NCI-H1436 (cell line): ENCODE data around the gene AHNAK.
"Not testable (repeated sequence)": the region's sequence is repeated elsewhere in the genome, so short reads cannot be mapped to it uniquely, and the experiment has no call there.

Source experiments
- DNase-seq: peaks from one replicate; lab custom pipeline; 2025; lab: John Stamatoyannopoulos, UW

The AHNAK gene

DNA sequence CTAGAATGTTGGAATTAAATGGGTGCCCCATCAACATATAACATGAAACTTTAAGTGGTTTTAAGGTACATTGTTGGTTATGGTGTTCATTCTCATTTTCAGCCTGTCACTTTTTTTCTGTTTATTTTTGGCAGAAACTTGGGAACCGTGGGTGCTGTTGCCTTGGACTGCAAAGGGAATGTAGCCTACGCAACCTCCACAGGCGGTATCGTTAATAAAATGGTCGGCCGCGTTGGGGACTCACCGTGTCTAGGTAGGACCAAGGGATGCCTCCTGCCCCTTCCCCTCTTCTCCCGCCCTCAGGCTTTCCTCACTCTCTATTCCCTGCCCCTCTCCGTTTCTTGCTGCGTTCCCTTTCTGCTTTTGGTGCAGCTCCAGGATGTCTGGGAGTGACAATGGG, 157.6 kb downstream of the AHNAK start:
- DNase-seq: no peak

DNA sequence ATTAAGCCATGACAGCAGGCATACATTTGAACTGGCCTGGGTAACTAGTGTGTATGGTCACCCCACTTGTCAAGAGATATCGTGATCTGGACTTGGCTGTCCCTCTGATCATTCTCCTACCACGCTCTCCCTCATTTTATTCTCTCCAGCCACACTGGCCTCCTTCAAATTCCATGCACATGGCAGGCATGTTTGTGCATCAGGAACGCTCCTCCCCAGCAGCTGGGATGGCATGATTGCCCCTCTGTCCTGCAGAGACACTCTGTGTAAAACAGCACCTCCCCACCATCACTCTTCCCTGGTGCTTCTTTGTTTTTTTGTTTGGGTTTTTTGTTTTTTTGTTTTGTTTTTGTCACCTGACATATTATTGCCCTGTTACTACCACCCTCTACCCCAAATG, 159.2 kb downstream of the AHNAK start:
- DNase-seq: no peak

DNA sequence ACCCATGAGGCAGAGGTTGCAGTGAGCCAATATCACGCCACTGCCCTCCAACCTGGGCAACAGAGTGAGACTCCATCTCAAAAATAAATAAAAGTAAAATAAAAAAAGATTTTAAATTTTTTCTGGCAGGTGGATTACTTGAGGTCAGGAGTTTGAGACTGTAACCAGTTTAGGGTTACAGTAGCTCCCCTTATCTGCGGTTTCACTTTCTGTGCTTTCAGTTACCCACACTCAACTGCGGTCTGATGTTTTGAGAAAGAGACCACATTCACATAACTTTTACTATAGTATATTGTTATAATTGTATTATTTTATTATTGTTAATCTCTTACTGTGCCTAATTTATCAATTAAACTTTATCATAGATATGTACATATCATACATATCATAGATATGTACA, 160.5 kb downstream of the AHNAK start:
- not testable (repeated sequence) for DNase-seq

DNA sequence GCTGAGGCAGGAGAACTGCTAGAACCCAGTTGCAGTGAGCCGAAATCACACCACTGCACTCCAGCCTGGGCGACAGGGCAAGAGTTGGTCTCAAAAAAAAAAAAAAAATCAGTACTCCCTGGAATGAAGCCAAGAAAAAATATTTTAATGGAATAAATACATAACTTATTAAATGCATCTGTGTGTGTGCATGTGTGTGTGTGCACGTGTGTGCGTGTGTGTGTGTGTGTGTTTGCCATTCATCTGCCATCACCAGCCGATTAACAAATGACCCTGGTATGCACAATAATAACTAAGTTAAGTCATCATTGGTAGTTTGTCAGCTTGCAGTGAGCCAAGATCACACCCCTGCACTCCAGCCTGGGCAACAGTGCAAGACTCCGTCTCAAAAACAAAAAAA, 162.8 kb downstream of the AHNAK start:
- DNase-seq: no peak
